GM18867 (cell line): ENCODE results near the gene PRKAR2A.
"Not testable (repeated sequence)": the region's sequence is repeated elsewhere in the genome, so short reads cannot be mapped to it uniquely, and the experiment has no call there.

Source experiments
- ATAC-seq: cut with Tn5 transposase; IDR thresholded peaks from one replicate; pipeline ENCODE4 v1.9.1; 2021; ENCODE audit warnings: mild to moderate bottlenecking, moderate library complexity; ENCODE audit not compliant: unreplicated experiment

Gene PRKAR2A

DNA sequence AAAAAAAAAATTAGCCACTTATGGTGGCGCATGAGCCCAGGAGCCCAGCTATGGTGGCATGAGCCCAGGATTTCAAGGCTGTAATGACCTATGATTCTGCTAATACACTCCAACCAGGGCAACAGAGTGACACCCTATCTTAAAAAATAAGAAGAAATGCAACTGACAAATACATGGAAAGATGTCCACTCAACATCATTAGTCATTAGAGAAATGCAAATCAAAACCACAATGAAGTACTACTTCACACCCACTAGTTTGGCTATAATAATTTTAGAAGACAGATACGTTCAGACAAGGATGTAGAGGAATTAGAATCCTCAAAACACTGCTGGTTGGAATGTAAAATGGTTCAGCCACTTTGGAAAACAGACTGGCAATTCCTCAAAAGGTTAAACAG lies 10.5 kb downstream of the PRKAR2A start:
- no peak for ATAC-seq

DNA sequence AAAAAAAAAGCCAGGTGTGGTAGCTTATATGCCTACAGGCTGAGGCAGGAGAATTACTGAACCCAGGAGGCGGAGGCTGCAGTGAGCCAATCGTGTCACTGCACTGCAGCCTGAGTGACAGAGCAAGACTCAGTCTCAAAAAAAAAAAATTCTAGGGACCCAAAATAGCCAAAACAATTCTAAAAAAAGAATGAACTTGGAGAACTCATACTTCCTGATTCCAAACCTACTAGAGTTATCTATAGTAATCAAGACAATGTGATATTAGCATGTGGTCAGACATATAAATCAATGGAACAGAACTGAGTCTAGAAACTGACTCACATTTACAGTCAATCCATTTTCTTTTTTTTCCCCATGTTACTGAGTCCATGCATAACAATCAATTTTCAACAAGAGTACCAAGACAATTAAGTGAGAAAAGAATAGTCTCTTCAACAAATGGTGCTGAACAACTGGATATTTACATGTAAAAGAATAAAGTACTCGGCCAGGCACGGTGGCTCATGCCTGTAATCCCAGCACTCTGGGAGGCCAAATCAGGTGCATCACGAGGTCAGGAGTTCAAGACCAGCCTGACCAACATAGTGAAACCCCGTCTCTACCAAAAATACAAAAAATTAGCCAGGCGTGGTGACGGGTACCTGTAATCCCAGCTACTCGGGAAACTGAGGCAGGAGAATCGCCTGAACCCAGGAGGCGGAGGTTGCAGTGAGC lies 11.9 kb downstream of the PRKAR2A start:
- ATAC-seq: no peak

DNA sequence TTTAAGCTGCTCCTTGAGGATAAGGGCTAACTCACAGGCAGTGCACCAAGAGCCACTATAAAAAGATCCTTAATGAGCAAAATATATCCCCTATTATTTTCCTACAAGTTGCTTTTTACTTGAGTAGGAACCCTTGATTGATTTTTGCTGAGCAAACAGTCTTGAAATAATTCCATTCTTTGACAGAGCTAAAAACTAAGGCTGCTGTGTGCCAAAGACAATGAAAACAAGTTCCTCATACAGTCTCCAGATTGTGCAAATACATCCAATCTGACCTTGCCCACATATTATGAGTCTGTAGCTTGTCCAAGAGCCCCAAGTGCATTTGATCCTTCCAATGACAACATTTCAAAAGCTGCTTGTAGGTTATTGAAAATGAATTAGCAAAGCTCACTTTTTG lies 15.0 kb downstream of the PRKAR2A start:
- no peak for ATAC-seq

DNA sequence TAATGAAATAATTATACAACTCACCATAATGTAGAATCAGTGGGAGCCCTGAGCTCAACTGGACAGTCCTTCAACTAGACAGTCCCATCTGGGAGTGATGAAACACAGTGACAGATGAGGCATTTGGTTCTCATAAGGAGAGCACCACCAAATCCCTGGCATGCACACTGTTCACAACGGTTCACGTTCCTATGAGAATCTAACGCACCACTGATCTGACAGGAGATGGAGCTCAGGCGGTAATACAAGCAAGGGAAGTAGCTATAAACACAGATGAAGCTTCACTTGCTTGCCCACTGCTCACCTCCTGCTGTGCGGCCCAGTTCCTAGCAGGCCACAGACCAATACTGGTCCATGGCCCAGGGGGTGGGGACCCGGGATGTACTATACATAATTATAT lies 17.0 kb downstream of the PRKAR2A start:
- no peak for ATAC-seq

DNA sequence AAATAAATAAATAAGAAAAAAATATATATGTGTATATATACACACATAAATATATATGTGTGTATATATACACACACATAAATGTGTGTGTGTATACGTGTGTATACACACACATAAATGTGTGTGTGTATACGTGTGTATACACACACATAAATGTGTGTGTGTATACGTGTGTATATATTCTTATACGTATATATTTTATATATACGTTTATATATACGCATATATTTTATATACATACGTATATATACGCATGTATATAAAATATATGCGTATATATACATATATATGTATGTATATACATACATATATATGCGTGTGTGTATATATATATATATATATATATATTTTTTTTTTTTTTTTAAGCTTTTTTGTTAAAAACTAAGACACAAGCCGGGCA lies 18.1 kb downstream of the PRKAR2A start:
- not testable (repeated sequence) for ATAC-seq

DNA sequence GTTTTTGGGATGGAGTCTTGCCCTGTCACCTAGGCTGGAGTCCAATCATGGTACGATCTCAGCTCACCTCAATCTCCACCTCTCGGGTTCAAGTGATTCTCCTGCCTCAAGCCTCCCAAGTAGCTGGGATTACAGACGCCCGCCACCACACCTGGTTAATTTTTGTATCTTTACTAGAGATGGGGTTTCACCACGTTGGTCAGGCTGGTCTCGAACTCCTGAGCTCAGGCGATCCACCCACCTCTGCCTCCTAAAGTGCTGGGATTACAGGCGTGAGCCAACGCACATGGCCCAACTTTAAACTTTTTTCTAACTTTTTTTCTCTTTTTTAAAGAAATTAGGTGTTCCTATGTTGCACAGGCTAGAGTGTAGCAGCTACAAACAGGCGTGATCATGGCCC lies 19.8 kb downstream of the PRKAR2A start:
- not testable (repeated sequence) for ATAC-seq

DNA sequence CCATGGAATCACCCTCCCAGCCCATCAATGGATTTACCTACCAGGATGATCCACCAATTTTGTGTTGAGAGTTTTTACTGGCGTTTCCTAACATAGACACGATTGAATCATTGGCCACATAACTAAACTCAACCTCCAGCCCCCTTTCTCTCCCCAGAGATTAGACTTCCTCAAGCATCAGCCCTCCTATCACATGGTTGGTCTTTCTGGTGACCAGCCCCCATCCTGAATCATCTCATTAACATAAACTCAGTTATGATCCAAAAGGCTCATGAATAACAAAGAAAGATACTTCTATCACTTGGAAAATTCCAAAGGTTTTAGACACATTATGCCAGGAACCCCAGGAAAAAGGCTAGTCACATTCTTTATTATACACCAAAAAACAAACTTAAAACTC lies 21.2 kb downstream of the PRKAR2A start:
- ATAC-seq: no peak

DNA sequence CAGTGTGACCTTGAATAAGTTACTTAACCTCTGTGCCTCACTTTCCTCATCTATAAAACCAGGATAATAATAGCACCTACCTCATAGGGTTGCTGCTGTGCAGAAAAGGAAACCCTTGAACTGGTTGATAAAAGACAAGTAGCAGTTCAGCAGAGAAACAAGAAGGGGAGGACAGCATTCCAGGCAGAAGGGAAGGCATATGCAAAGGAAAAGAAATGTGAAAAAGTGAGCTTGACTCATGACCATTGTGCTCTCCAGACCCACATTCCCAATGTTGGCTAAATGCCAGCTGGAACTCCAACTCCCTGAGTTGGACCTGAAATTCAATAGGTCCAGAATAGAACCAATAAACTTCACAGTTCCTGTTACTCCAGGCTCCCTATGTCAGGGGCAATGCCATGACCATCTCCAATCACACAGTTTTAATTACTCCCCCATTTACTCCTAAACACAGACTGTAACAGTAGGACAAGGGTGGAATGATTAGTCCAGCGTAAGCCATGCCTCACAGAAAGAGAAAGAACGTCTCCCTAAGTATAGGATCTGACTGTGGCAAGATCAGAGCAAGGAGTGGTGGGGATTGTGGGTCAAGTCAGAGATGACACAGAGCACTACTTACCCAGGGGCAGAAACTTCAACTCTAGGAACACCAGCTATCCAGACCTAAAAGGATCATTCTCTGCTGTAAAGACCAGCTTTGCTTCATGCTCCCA lies 26.9 kb downstream of the PRKAR2A start:
- no peak for ATAC-seq

DNA sequence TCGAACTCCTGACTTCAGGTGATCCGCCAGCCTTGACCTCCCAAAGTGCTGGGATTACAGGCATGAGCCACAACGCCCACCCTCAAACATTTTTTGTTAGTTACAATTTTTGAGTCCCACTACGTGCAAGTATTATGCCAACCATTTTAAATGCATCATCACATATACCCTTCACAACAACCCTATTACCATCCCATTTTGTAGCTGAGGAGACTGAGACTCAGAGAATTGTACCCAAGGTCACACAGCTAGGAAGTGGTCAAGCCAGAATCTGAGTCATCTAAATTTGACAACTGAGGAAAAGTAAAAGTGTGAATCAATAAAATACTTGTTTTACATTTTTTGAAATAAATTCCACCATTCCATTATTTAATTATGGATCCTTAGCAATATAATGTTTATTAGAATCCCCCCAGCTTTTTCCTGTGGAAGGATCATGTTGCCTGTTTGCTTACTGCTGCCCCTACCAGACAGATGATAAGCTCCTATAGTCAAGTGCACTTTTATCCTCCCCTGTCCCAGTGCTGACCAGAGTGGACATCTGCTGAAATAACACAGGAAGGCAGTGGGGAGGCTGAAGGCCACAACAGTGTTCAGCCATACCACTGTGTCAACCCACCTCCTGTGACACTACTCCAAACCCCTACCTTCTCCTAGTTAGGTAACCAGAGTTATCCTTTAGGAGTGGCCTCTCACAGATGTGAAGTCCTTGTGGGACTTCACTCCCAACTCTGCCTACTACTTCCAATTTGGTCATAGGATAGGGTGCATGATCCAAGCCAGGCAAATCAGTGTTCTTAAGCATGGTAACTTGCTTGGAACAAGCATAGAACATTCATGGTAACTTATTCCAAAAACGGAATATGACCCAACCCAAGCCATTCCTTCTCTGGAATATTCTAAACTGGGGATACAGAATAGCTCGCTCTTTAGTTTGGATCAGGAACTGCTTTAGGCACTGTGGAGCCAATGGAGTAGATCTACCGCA lies 28.1 kb downstream of the PRKAR2A start:
- no peak for ATAC-seq

DNA sequence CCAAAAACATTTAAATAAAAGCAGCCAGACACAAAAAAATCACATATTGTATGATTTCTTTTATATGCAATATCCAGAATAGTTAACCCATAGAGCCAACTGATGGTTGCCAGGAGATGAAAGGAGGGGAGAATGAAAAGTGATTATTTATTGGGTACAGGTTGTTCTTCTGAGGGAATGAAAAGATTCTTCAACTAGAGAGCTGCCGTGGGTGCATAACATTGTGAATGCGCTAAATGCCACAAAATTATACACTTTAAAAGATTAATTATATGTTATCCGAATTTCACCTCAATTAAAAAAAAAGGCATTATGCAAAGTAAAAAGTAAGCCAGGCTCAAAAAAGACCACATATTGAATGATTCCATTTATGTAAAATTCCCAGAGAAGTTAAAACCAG lies 36.1 kb downstream of the PRKAR2A start:
- ATAC-seq: no peak

DNA sequence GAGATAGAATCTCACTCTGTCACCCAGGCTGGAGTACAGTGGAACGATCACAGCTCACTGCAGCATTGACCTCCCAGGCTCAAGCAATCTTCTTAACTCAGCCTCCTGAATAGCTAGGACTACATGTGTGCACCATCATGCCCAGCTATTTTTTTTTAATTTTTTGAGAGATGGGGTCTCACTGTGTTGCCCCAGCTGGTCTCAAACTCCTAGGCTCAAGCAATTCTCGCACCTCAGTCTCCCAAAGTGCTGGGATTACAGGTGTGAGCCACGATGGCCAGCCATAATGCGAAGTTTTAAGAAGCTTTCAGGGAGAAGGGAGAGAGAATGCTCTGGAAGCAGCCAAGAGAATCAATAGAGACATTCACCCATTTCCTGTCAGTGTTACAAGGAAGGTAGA lies 42.7 kb downstream of the PRKAR2A start:
- ATAC-seq: no peak

DNA sequence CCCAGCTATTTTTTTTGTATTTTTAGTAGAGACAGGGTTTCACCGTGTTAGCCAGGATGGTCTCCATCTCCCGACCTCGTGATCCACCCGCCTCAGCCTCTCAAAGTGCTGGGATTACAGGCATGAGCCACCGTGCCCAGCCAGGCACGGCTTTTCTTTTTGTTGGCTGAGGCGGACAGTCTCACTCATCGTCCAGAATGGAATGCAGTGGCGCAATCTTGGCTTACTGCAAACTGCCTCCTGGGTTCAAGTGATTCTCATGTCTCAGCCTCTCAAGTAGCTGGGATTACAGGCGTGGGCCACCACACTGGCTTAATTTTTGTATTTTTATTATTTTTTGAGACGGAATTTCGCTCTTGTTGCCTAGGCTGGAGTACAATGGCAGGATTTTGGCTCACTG lies 46.8 kb downstream of the PRKAR2A start:
- not testable (repeated sequence) for ATAC-seq

DNA sequence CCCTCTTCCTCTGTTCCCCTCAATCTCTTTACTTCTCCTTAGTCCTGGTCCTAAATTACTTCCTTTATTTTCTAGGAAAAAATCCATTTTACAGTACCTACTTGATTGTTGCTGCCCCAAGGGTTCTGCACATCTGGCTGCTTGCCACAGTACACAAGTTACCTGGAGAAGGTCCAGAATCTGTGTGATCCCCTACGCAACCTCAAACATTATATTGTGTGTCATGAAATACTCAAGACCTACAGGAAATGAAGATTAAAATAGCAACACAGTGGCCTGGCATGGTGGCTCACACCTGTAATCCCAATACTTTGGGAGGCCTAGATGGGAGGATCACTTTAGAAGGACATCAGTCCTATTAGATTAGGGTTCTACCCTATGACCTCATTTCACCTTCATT lies 48.7 kb downstream of the PRKAR2A start:
- no peak for ATAC-seq

DNA sequence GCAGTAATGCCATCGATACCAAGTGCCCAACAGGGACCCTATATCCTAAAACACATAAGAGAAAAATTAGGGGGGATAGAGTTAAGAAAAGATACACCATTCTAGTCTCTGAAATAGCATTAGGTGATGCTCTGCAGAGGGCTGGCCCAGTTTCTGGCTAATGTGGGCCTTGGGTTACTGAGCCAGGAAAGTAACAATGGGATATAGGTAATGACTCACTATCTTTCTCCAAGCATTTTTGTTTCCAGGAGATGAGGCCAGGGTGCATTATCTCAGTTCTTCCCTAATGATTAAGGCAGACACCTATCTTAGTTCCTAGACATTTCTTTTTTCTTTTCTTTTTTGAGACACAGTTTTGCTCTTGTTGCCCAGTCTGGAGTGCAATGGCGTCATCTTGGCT lies 50.0 kb downstream of the PRKAR2A start:
- no peak for ATAC-seq

DNA sequence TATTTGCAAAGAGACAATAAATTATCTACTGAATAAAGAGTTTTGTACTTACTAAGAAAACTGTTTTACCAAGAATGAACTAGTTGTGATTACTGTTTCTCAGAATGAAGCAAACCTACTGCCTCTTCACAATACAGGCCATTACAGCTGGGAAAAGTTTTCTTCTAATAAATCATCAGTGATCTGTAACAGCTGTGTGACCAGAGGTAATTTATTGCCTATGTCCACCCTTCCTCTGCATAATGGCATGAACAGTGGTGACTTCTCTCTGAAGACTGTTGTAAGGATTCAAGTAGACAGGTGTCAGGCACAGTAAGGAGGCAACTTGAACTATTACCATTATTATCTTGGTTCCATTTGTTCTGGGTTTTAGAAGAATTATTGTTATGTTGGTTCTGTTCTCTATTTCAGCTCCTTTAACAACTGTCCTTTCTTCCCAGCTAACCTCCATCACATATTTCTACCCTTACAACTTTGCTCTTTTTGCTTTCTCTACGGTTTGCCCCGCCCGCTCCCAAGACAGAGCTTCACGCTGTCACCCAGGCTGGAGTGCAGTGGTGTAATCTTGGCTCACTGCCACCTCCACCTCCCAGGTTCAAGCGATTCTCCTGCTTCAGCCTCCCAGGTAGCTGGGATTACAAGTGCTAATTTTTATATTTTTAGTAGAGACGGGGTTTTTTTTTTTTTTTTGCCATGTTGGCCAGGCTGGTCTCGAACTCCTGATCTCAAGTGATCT lies 51.5 kb downstream of the PRKAR2A start:
- no peak for ATAC-seq

DNA sequence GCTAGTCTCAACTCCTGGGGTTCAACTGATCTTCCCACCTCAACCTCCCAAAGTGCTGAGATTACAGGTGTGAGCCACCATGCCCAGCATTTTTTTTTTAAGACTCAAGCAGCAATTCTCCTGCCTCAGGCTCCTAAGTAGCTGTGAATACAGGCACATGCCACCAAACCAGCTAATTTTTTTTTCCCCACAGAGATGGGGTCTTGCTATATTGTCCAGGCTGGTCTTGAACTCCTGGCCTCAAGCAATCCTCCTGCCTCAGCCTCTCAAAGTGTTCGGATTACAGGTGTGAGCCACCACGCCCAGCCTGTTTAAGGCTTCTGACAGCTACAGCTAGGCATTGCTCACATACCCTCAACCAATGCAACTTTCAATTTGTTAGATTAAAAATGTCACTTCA lies 54.2 kb downstream of the PRKAR2A start:
- ATAC-seq: not testable (repeated sequence)

DNA sequence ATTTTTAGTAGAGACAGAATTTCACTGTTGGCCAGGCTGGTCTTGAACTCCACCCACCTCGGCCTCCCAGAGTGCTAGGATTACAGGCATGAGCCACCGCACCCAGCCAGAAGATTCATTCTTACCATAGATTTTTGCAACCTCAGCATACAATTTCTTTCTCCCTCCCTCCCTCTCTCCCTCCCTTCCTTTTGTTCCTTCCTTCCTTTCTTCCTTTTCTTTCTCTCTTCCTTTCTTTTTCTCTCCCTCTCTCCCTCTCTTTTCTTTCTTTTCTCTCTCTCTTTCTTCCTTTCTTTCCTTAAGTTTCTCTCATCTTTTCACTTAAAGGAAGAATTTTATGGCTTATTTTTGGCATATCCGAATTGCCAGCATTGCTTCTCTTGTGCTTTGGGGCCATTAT lies 58.0 kb downstream of the PRKAR2A start:
- no peak for ATAC-seq

DNA sequence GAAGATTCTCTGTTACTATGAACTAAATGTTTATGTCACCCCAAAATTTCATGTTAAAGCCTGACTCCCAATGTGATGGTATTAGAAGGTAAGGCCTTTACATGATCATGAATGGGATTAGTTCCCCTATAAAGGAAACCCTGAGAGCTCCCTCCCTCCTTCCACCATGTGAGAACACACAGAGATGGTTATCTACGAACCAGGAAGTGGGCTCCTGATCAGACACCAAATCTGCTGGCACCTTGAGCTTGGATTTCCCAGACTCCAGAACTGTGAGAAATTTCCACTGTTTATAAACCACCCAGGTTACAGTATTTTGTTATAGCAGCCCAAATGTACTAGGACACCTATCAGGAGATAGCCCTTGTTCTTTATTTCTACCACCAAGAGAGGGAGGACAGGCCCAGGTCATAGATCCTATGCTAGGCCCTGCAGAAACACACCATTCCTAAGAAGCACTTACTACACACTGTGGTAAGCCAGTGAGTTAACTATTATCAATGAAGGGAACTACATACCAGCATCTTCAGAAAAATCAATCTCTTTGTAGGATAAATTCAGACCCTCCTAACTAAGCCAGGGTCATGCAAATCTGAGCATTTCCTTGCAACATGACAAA lies 59.0 kb downstream of the PRKAR2A start:
- ATAC-seq: no peak

DNA sequence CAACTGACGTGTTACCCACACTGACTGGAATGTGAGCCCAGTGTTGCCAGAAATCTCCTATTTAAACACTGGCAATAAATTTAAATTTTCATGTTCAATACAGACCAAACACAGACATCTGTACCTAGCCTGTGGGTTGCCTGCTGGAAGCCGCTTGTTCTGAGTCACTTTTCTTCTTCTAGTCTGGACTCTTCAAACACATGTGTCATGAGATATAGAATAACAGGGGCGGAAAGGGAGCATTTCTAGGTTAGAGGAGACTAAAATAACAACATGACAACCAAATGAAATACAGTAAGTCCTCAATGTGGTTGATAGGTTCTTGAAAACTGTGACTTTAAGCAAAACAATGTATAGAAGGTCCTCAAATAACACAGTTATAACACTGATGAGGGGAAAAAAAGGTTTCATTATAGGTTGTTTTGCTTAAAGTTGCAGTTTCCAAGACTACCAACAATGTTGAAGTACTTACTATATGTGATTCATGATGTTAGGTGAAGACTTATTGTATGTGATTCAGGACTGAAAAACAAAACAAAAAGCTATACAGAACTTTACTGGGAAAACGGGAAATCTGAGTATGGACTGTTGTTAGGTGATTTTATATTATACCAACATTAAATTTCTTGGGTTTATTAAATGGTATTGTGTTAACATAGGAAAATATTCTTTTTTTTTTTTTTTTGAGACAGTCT lies 63.1 kb downstream of the PRKAR2A start:
- ATAC-seq: no peak

DNA sequence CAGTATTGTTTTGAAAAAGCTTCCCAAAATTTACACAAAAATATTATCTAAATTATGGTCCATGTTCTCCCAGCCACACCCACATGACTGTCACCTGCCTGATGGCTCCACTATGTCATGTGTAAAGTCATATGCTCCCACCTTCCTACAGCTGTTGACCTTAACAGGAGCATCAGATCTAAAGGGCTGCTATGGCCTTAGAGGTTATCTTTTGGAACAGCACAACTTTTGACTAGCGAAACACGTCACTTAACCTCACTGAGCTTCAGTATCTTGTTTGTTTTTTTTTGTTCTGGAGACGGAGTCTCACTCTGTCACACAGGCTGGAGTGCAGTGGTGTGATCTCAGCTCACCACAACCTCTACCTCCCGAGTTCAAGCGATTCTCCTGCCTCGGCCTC lies 64.4 kb downstream of the PRKAR2A start:
- no peak for ATAC-seq
